Uterus (tissue), 2 donors: ENCODE results near the gene ACOT11.

ENCODE experiments used
- POLR2A ChIP-seq, 2 donors: fragments of 450-650 bp; IDR thresholded peaks; one replicate each; pipeline ENCODE4 v1.6.1; 2016; ENCODE audit warnings: antibody characterized with exemption in 2 of 2, mild to moderate bottlenecking in 1 of 2, moderate library complexity in 1 of 2
- TF ChIP-seq, protein P1 (sequence below), 4 experiments: fragments of 200-600 bp in 2 of 4; fragments of 450-650 bp in 2 of 4; sonication (generic) in 2 of 4; IDR thresholded peaks; one replicate each; pipeline ENCODE4 v1.5.1; 2016 to 2019; ENCODE audit warnings: antibody characterized with exemption in 4 of 4, mild to moderate bottlenecking in 2 of 4, moderate library complexity in 1 of 4

- TF ChIP-seq, protein P1, sequence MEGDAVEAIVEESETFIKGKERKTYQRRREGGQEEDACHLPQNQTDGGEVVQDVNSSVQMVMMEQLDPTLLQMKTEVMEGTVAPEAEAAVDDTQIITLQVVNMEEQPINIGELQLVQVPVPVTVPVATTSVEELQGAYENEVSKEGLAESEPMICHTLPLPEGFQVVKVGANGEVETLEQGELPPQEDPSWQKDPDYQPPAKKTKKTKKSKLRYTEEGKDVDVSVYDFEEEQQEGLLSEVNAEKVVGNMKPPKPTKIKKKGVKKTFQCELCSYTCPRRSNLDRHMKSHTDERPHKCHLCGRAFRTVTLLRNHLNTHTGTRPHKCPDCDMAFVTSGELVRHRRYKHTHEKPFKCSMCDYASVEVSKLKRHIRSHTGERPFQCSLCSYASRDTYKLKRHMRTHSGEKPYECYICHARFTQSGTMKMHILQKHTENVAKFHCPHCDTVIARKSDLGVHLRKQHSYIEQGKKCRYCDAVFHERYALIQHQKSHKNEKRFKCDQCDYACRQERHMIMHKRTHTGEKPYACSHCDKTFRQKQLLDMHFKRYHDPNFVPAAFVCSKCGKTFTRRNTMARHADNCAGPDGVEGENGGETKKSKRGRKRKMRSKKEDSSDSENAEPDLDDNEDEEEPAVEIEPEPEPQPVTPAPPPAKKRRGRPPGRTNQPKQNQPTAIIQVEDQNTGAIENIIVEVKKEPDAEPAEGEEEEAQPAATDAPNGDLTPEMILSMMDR (IDR thresholded peaks at IDR 0.05) = no peak
- TF ChIP-seq POLR2A (IDR thresholded peaks at IDR 0.05) = no peak
These were observed 101.3 kb downstream of the ACOT11 start for GRCh38 chr1:54649130-54649898.
